Activated B cell treated with CpG ODN at 0.5 μM for 24 hours (primary cell): Measurements from ENCODE around the gene SOHLH2. TPM values are rescaled to one million over a fixed set of nuclear protein-coding genes. Genes with fewer than 3 reads are reported as not detected.

Experiments
- ATAC-seq: fragments of 200-7000 bp; cut with Tn5 transposase; one replicate; pipeline ENCODE4 v1.10.0; 2021; ENCODE audit warnings: low read depth, mild to moderate bottlenecking, moderate library complexity
- CTCF ChIA-PET: fragments of 350-600 bp; sonication (Branson Sonifier 250); formaldehyde crosslinking; loops from one replicate; lab custom pipeline; 2021; ENCODE audit warnings: antibody characterized with exemption; lab: Charles Lee
- POLR2A ChIA-PET: fragments of 350-600 bp; sonication (Branson Sonifier 250); formaldehyde crosslinking; loops from one replicate; lab custom pipeline; 2021; ENCODE audit warnings: antibody characterized with exemption; lab: Charles Lee
- DNase-seq: peaks from one replicate; pipeline ENCODE4 v3.0.0; 2022
- H3K27ac Mint-ChIP-seq: one replicate; pipeline ENCODE4 v1.8.0; 2020; ENCODE audit warnings: mixed read lengths
- H3K27me3 Mint-ChIP-seq: one replicate; pipeline ENCODE4 v1.8.0; 2021; ENCODE audit warnings: mixed read lengths
- H3K36me3 Mint-ChIP-seq: one replicate; pipeline ENCODE4 v1.8.0; 2021; ENCODE audit warnings: low read depth, mixed read lengths
- H3K4me1 Mint-ChIP-seq: one replicate; pipeline ENCODE4 v1.8.0; 2021; ENCODE audit warnings: mixed read lengths
- H3K4me3 Mint-ChIP-seq: one replicate; pipeline ENCODE4 v1.8.0; 2020; ENCODE audit warnings: mild to moderate bottlenecking, mixed read lengths
- H3K9me3 Mint-ChIP-seq: one replicate; pipeline ENCODE4 v1.8.0; 2020; ENCODE audit warnings: mixed read lengths
- intact Hi-C: fragments of 100-400 bp; cut with micrococcal nuclease; formaldehyde crosslinking; loops from one replicate; pipeline ENCODE4 v1.15.1; 2024
- total RNA-seq: library from RNA; stranded (reverse); gene quantifications from 2 replicates; pipeline ENCODE4 v1.2.3, GENCODE V29; 2022
- TF ChIP-seq, protein P1 (sequence below): fragments of 200-600 bp; IDR thresholded peaks from one replicate; pipeline ENCODE4 v1.8.0; 2022; ENCODE audit warnings: antibody characterized with exemption, mild to moderate bottlenecking

SOHLH2 gene
- total RNA-seq, 1 donor from 2014 or later = not detected

DNA sequence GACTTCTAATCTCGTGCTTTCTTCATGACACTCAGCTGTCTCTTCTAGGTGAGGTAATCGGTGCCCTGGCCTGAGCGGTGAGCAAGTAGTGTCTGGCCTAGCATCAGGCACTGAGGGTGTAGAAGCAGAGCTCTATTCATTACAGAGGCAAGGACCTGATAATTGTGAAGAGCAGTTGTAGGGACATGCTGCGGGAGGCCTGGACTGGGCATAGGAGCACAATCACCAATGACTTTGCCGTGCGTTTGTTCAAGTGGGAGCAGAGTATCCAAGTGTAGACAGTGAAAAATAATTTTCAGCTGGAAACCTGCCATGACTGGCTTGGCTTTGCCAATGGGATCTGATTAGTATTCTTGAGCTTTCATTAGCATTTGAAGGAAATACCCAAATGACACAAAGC, 51.1 kb downstream of the SOHLH2 start:
- H3K27me3 Mint-ChIP-seq = no peaks in the 10 kb centered on the region
- intact Hi-C loops = no loop called here
- no peaks in the 10 kb centered on the region for H3K36me3 Mint-ChIP-seq
- H3K4me1 Mint-ChIP-seq = no peaks in the 10 kb centered on the region
- ATAC-seq (no peak), DNase-seq (no peak)
- H3K27ac Mint-ChIP-seq = no peak overlapping the region
- ChIA-PET POLR2A (no interaction called here), CTCF (no interaction called here)
- H3K9me3 Mint-ChIP-seq = peaks cover 2% of the 10 kb centered on the region
- H3K4me3 Mint-ChIP-seq = no peak overlapping the region
- TF ChIP-seq, protein P1, sequence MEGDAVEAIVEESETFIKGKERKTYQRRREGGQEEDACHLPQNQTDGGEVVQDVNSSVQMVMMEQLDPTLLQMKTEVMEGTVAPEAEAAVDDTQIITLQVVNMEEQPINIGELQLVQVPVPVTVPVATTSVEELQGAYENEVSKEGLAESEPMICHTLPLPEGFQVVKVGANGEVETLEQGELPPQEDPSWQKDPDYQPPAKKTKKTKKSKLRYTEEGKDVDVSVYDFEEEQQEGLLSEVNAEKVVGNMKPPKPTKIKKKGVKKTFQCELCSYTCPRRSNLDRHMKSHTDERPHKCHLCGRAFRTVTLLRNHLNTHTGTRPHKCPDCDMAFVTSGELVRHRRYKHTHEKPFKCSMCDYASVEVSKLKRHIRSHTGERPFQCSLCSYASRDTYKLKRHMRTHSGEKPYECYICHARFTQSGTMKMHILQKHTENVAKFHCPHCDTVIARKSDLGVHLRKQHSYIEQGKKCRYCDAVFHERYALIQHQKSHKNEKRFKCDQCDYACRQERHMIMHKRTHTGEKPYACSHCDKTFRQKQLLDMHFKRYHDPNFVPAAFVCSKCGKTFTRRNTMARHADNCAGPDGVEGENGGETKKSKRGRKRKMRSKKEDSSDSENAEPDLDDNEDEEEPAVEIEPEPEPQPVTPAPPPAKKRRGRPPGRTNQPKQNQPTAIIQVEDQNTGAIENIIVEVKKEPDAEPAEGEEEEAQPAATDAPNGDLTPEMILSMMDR = no peak

DNA sequence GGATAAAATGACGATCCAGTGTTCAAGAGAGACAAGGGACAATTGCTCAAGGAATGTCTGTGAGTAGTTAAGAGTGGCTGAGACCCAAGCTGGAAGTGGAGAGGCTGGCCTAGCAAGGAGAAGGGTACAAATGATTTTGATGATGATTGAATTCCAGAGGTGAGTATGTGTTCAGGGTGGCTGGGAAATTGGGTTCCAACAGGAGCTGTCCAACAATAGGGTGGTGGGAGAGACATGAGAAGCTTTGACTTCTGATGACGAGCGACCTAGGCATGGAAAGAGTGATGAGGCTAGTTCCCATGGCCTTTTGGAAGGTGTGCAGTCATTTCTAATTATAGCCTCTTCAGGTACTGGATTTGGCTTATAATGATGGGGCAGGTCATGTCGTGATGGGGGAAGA, 54.1 kb downstream of the SOHLH2 start:
- no peak for ATAC-seq
- no peak for DNase-seq
- peaks cover 2% of the 10 kb centered on the region for H3K9me3 Mint-ChIP-seq
- H3K36me3 Mint-ChIP-seq = no peaks in the 10 kb centered on the region
- no peaks in the 10 kb centered on the region for H3K4me1 Mint-ChIP-seq
- TF ChIP-seq, protein P1 = no peak
- no peak overlapping the region for H3K4me3 Mint-ChIP-seq
- intact Hi-C loops = no loop called here
- H3K27ac Mint-ChIP-seq = no peak overlapping the region
- peaks cover under 1% of the 10 kb centered on the region for H3K27me3 Mint-ChIP-seq
- POLR2A ChIA-PET = no interaction called here
- CTCF ChIA-PET = no interaction called here

DNA sequence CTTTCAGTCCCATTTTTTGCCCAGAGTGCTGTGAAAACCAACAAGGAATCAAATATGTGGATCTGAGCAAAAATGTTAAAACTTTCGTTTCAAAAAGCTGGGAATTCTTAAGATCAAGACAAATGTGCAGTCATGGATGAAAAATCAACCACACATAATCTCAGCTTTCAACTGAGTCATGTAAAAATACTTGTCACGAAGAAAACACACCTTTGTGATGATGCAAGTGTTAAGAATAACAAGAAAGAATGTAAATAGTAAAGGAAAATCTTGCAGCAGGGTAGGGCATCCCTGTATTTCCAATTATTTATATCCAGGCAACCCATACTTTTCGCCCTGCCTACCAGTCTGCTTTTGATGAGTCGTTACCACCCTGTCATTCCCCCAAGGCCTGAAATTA, 55.7 kb downstream of the SOHLH2 start:
- no peak for ATAC-seq
- DNase-seq = no peak
- Mint-ChIP-seq H3K36me3 (no peaks in the 10 kb centered on the region), H3K9me3 (peaks cover 2% of the 10 kb centered on the region), H3K4me1 (no peaks in the 10 kb centered on the region), H3K4me3 (no peak overlapping the region), H3K27ac (no peak overlapping the region), H3K27me3 (peaks cover 4% of the 10 kb centered on the region)
- intact Hi-C loops = no loop called here
- ChIA-PET POLR2A (no interaction called here), CTCF (no interaction called here)
- TF ChIP-seq, protein P1 = no peak

DNA sequence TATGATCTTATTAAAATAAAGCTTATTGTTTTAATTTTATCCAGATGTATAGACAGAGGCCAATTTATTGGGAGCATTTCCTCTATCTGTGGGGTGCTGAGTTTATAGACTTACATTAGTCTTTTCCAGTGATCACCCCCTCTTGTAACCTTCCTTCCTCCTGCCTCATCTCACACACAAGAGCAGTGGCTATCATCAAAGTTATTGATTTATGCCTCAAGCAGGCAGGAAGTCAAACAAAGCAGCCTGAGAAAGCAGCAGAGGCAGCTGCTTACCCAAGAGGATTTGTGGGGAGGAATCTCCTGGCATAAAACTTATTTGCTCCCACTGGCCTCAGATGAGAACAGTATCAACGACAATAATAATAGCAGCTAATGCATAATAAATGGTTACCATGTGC, 56.9 kb downstream of the SOHLH2 start:
- Mint-ChIP-seq H3K36me3 (no peaks in the 10 kb centered on the region), H3K27ac (no peak overlapping the region), H3K4me1 (no peaks in the 10 kb centered on the region), H3K9me3 (peaks cover 6% of the 10 kb centered on the region), H3K4me3 (no peak overlapping the region), H3K27me3 (peaks cover 5% of the 10 kb centered on the region)
- ATAC-seq = no peak
- intact Hi-C loops = no loop called here
- ChIA-PET POLR2A (no interaction called here), CTCF (no interaction called here)
- DNase-seq = no peak
- TF ChIP-seq, protein P1 = no peak

DNA sequence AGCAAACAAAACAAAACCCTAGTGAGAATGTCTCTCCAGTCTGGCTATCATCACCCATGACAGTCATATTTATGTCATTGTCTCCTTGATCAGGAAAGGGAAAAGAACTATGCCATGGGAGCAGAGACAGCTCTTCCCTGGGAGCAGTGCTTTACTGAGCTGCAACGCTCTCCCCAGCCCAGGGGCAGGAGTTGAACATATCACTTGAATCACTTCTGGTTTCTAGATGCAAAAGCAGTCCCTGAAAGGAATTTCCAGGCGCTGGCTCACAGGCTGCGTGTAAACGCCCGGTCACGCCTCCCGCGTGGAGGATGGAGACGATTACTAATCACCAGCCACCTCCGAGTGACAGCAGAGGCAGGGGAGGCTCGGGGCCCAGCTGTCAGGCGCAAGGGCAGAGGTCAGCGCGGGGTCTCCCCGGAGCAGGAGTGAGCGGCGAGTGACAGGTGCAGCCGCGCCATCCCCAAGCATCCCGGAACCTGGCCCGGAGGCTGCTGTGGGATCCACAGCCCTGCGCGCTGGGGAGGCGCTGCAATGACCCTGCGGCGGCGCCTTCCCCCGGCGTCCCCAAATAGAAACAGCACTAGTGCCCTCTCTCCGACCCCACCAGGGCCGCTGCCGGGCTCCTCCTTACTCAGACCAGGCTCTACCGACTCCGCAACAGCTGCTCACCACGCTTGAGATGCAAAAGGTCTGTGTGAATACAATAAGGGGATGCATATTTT, 59.6 kb downstream of the SOHLH2 start:
- peaks cover 4% of the 10 kb centered on the region for H3K9me3 Mint-ChIP-seq
- POLR2A ChIA-PET = no interaction called here
- no peak for ATAC-seq
- H3K36me3 Mint-ChIP-seq = no peaks in the 10 kb centered on the region
- no peak overlapping the region for H3K4me3 Mint-ChIP-seq
- intact Hi-C loops = no loop called here
- CTCF ChIA-PET = no interaction called here
- H3K27ac Mint-ChIP-seq = no peak overlapping the region
- peaks cover 5% of the 10 kb centered on the region for H3K27me3 Mint-ChIP-seq
- TF ChIP-seq, protein P1 = no peak
- H3K4me1 Mint-ChIP-seq = no peaks in the 10 kb centered on the region
- no peak for DNase-seq
